HCT116 (cell line): Measurements from ENCODE around the gene SPINT4. TPM values are rescaled to one million over a fixed set of nuclear protein-coding genes. Genes with fewer than 3 reads are reported as not detected.

Experiments used
- ATAC-seq: fragments of 200-7000 bp; cut with Tn5 transposase; 2 replicates; pipeline ENCODE4 v1.9.1; 2020; ENCODE audit warnings: mild to moderate bottlenecking, moderate library complexity
- BruUV-seq: library from RNA; stranded (reverse); fragments of 400-500 nt; replicated peaks from 2 replicates; lab custom pipeline; 2021; lab: Mats Ljungman, UMichigan
- CTCF ChIA-PET: fragments of 300-600 bp; sonication (Branson Sonifier 250); formaldehyde crosslinking; loops from one replicate; lab custom pipeline; 2021; ENCODE audit warnings: antibody characterized with exemption; lab: Charles Lee
- POLR2A ChIA-PET: fragments of 300-600, 350-600 bp; sonication (Branson Sonifier 250); formaldehyde crosslinking; loops from one replicate; lab custom pipeline; 2021; ENCODE audit warnings: antibody characterized with exemption; lab: Charles Lee
- RAD21 ChIA-PET, 2 experiments: fragments of 300-600 bp; sonication (Branson Sonifier 250); formaldehyde crosslinking; loops; one replicate each; lab custom pipeline; 2023; ENCODE audit warnings: low total read pairs in 2 of 2; ENCODE audit not compliant: uncharacterized antibody in 2 of 2, unreplicated experiment in 2 of 2, low non-redundant PET in 1 of 2; lab: Charles Lee
- DNase-seq: peaks from one replicate; pipeline ENCODE4 v3.0.0-alpha.2; 2010; ENCODE audit warnings: low read depth, low spot score
- H2AFZ ChIP-seq: fragments of 200-600 bp; shearing (Covaris generic), sonication (generic); 2 replicates; pipeline ENCODE4 v1.6.1; 2017; ENCODE audit warnings: low read depth, mixed run types, mixed read lengths, antibody characterized with exemption, low read length; ENCODE audit not compliant: poor library complexity, severe bottlenecking
- H3K27ac ChIP-seq: 2 replicates; pipeline ENCODE4 v1.5.1; 2012; ENCODE audit warnings: low read depth, low read length
- H3K27me3 ChIP-seq: fragments of 200-600 bp; sonication (generic); 2 replicates; pipeline ENCODE4 v1.6.1; 2016; ENCODE audit warnings: mixed run types, low read length, mixed read lengths; ENCODE audit not compliant: insufficient read depth
- H3K36me3 ChIP-seq, 2 experiments: fragments of 200-500 bp in 1 of 2; fragments of 200-600 bp in 1 of 2; sonication (Bioruptor generic) in 1 of 2; sonication (generic) in 1 of 2; 2 replicates each; pipeline versions ENCODE4 v1.5.1 to v1.6.1; 2014 to 2016; ENCODE audit warnings: low read length in 2 of 2, inconsistent platforms in 1 of 2, mixed read lengths in 1 of 2, mixed run types in 1 of 2; ENCODE audit not compliant: insufficient read depth in 2 of 2, control insufficient read depth in 1 of 2
- H3K4me1 ChIP-seq, 2 experiments: fragments of 200-600 bp in 1 of 2; sonication (generic) in 1 of 2; 2 replicates each; pipeline versions ENCODE4 v1.5.1 to v1.6.1; 2012 to 2017; ENCODE audit warnings: low read length in 2 of 2, inconsistent platforms in 1 of 2, mild to moderate bottlenecking in 1 of 2, mixed read lengths in 1 of 2, mixed run types in 1 of 2, moderate library complexity in 1 of 2; ENCODE audit not compliant: insufficient read depth in 2 of 2, control insufficient read depth in 1 of 2
- H3K4me2 ChIP-seq: fragments of 200-600 bp; sonication (generic); 2 replicates; pipeline ENCODE4 v1.6.1; 2017; ENCODE audit warnings: mixed run types, low read length, mixed read lengths
- H3K4me3 ChIP-seq, 2 experiments: fragments of 200-600 bp in 1 of 2; sonication (generic) in 1 of 2; replicated peaks in 1 of 2; 2 replicates each; pipeline ENCODE4 v1.5.1; 2011 to 2016; ENCODE audit warnings: low read length in 2 of 2, control low read depth in 1 of 2, low read depth in 1 of 2, mild to moderate bottlenecking in 1 of 2, mixed read lengths in 1 of 2, mixed run types in 1 of 2
- H3K79me2 ChIP-seq: fragments of 200-600 bp; sonication (generic); 2 replicates; pipeline ENCODE4 v1.6.1; 2017; ENCODE audit warnings: mild to moderate bottlenecking, mixed run types, low read length, moderate library complexity, mixed read lengths; ENCODE audit not compliant: insufficient read depth
- H3K9ac ChIP-seq: fragments of 200-600 bp; sonication (generic); 2 replicates; pipeline ENCODE4 v1.6.1; 2016; ENCODE audit warnings: low read length, mixed read lengths
- H3K9me2 ChIP-seq: fragments of 200-600 bp; sonication (generic), shearing (Covaris generic); 2 replicates; pipeline ENCODE4 v1.6.1; 2017; ENCODE audit warnings: mixed run types, mild to moderate bottlenecking, moderate library complexity; ENCODE audit not compliant: insufficient read depth
- H3K9me3 ChIP-seq, 2 experiments: fragments of 200-500 bp in 1 of 2; fragments of 200-600 bp in 1 of 2; sonication (Bioruptor generic) in 1 of 2; sonication (generic) in 1 of 2; 2 replicates each; pipeline ENCODE4 v1.6.1; 2014 to 2017; ENCODE audit warnings: low read length in 2 of 2, mixed read lengths in 2 of 2, inconsistent platforms in 1 of 2, low read depth in 1 of 2, mild to moderate bottlenecking in 1 of 2, mixed run types in 1 of 2, moderate library complexity in 1 of 2; ENCODE audit not compliant: control insufficient read depth in 1 of 2, insufficient read depth in 1 of 2
- H4K20me1 ChIP-seq: fragments of 200-600 bp; sonication (generic), shearing (Covaris generic); 2 replicates; pipeline ENCODE4 v1.6.1; 2017; ENCODE audit warnings: mixed run types, mild to moderate bottlenecking, moderate library complexity; ENCODE audit not compliant: insufficient read depth
- CBX3 ChIP-seq: IDR thresholded peaks from 2 replicates; pipeline ENCODE4 v1.6.1; 2012; ENCODE audit warnings: low read depth
- CEBPB ChIP-seq: IDR thresholded peaks from 2 replicates; pipeline ENCODE4 v1.6.1; 2012; ENCODE audit warnings: low read depth
- CTCF ChIP-seq, 3 experiments: fragments of 200-600 bp in 1 of 3; sonication (generic) in 1 of 3; IDR thresholded peaks in 2 of 3; conservative IDR thresholded peaks in 1 of 3; 2 replicates each; pipeline ENCODE4 v1.5.1; 2012 to 2017; ENCODE audit warnings: low read depth in 2 of 3, low read length in 2 of 3, antibody characterized with exemption in 1 of 3, borderline replicate concordance in 1 of 3, control low read depth in 1 of 3, mild to moderate bottlenecking in 1 of 3, mixed read lengths in 1 of 3, mixed run types in 1 of 3, moderate library complexity in 1 of 3; ENCODE audit not compliant: insufficient read depth in 1 of 3
- EGR1 ChIP-seq: IDR thresholded peaks from 2 replicates; pipeline ENCODE4 v1.6.1; 2012; ENCODE audit warnings: low read depth
- EZH2phosphoT487 ChIP-seq: fragments of 200-600 bp; IDR thresholded peaks from 2 replicates; pipeline ENCODE4 v1.6.1; 2018; ENCODE audit warnings: antibody characterized with exemption, borderline replicate concordance
- FOSL1 ChIP-seq: IDR thresholded peaks from 2 replicates; pipeline ENCODE4 v1.6.1; 2012; ENCODE audit warnings: low read depth
- JUND ChIP-seq: IDR thresholded peaks from 2 replicates; pipeline ENCODE4 v1.6.1; 2012
- YY1 ChIP-seq: IDR thresholded peaks from 2 replicates; pipeline ENCODE4 v1.6.1; 2011; ENCODE audit warnings: low read length, low read depth, moderate library complexity, mild to moderate bottlenecking; ENCODE audit not compliant: insufficient replicate concordance; ENCODE audit errors: extremely low read depth
- ZBTB33 ChIP-seq: IDR thresholded peaks from 2 replicates; pipeline ENCODE4 v1.6.1; 2011; ENCODE audit warnings: mild to moderate bottlenecking, low read length, moderate library complexity; ENCODE audit not compliant: insufficient replicate concordance; ENCODE audit errors: extremely low read depth
- intact Hi-C: fragments of 100-400 bp; cut with micrococcal nuclease; formaldehyde crosslinking; loops from 2 replicates; pipeline ENCODE4 v1.10.0; 2022
- total RNA-seq: library from RNA; stranded (reverse); gene quantifications from one replicate; pipeline ENCODE4 v1.2.1, GENCODE V29; 2021; ENCODE audit not compliant: unreplicated experiment

The SPINT4 gene
- total RNA-seq, 1 experiment from 2014 or later, result not detected

- H2AFZ ChIP-seq, result no peak overlapping the region
- H3K27ac ChIP-seq, result no peak overlapping the region
- no peaks in the 10 kb centered on the region for H4K20me1 ChIP-seq
- ChIA-PET RAD21 (no interaction called here), CTCF (no interaction called here), POLR2A (no interaction called here)
- H3K36me3 ChIP-seq, result no peaks in the 10 kb centered on the region
- TF ChIP-seq JUND, result no peak
- TF ChIP-seq FOSL1, result no peak
- no peak for TF ChIP-seq CTCF (IDR thresholded peaks at IDR 0.05 in 2 of 3, conservative IDR thresholded peaks at IDR 0.05 in 1 of 3; ENCODE audit: borderline replicate concordance in 1 of 3, insufficient read depth in 1 of 3, low read depth in 2 of 3, low read length in 2 of 3)
- no peak for TF ChIP-seq CBX3
- no peak for TF ChIP-seq EZH2phosphoT487
- TF ChIP-seq CEBPB, result no peak
- no peak for TF ChIP-seq ZBTB33
- TF ChIP-seq YY1, result no peak
- TF ChIP-seq EGR1, result no peak
- DNase-seq (no peak), ATAC-seq (no peak)
- no peak overlapping the region for H3K9ac ChIP-seq
- no peaks in the 10 kb centered on the region for H3K79me2 ChIP-seq
- H3K9me2 ChIP-seq, result no peaks in the 10 kb centered on the region
- no peak overlapping the region for H3K4me3 ChIP-seq
- no peaks in the 10 kb centered on the region for H3K9me3 ChIP-seq
- BruUV-seq, result no TSS peak
- no peaks in the 10 kb centered on the region for H3K4me1 ChIP-seq
- no peaks in the 10 kb centered on the region for H3K27me3 ChIP-seq
- intact Hi-C loops, result no loop called here
- H3K4me2 ChIP-seq, result no peak overlapping the region
Measured at GRCh38 chr20:45742596-45742995, 20.4 kb downstream of the SPINT4 start.
